Testis (tissue), 3 donors: Measurements from ENCODE around the gene CATSPERE. TPM values are rescaled to one million over a fixed set of nuclear protein-coding genes. Genes with fewer than 3 reads are reported as not detected.

ENCODE experiments used
- DNase-seq: peaks from one replicate; pipeline ENCODE4 v3.0.0-alpha.2; 2019
- H3K27ac ChIP-seq, 2 donors: fragments of 200-600 bp; sonication (generic); one replicate each; pipeline ENCODE4 v1.5.1; 2019
- H3K27me3 ChIP-seq: fragments of 200-600 bp; sonication (generic); one replicate; pipeline ENCODE4 v1.5.1; 2019
- H3K36me3 ChIP-seq: fragments of 200-600 bp; sonication (generic); one replicate; pipeline ENCODE4 v1.5.1; 2017; ENCODE audit warnings: low read depth; ENCODE audit errors: missing control alignments
- H3K4me1 ChIP-seq: fragments of 200-600 bp; sonication (generic); one replicate; pipeline ENCODE4 v1.5.1; 2019
- H3K4me3 ChIP-seq, 2 donors: fragments of 200-600 bp; sonication (generic); one replicate each; pipeline ENCODE4 v1.5.1; 2017 to 2019
- H3K9me3 ChIP-seq: fragments of 200-600 bp; sonication (generic); one replicate; pipeline ENCODE4 v1.5.1; 2017
- POLR2A ChIP-seq: fragments of 450-650 bp; IDR thresholded peaks from one replicate; pipeline ENCODE4 v1.6.1; 2017; ENCODE audit warnings: antibody characterized with exemption, mild to moderate bottlenecking, moderate library complexity
- WGBS, 2 donors: methylation state at CpG; one replicate each; pipeline ENCODE4 v1.1.5; 2018; 5-methylcytosine and 5-hydroxymethylcytosine counted together
- intact Hi-C: fragments of 100-400 bp; cut with DNase I; formaldehyde crosslinking; loops from one replicate; pipeline ENCODE4 v1.15.1; 2023; ENCODE audit warnings: low total_unique reads
- polyA plus RNA-seq: library from polyadenylated mRNA; stranded (reverse); fragments of 350-450 nt; fragmentation: Illumina TruSeq; extraction: RNeasy Lipid Tissue Mini Kit (QIAGEN cat#74804); gene quantifications from one replicate; pipeline ENCODE4 v1.2.3, GENCODE V29; 2014; ENCODE audit warnings: low read depth, low replicate concordance; ENCODE audit not compliant: insufficient read depth
- total RNA-seq, 2 donors: library from RNA; depleted of rRNA; stranded (reverse); fragments of >200 nt; gene quantifications; one replicate each; pipeline ENCODE4 v1.2.3, GENCODE V29; 2016
- TF ChIP-seq, protein P1 (sequence below), 3 experiments: fragments of 450-650 bp in 2 of 3; fragments of 200-600 bp in 1 of 3; sonication (generic) in 1 of 3; IDR thresholded peaks; one replicate each; pipeline ENCODE4 v1.5.1; 2016 to 2019; ENCODE audit warnings: antibody characterized with exemption in 3 of 3, mild to moderate bottlenecking in 2 of 3, moderate library complexity in 1 of 3

Gene CATSPERE
- total and polyA plus RNA-seq, 3 donors from 2014 or later = 10.4 to 46.0 (median 15.7) TPM

DNA sequence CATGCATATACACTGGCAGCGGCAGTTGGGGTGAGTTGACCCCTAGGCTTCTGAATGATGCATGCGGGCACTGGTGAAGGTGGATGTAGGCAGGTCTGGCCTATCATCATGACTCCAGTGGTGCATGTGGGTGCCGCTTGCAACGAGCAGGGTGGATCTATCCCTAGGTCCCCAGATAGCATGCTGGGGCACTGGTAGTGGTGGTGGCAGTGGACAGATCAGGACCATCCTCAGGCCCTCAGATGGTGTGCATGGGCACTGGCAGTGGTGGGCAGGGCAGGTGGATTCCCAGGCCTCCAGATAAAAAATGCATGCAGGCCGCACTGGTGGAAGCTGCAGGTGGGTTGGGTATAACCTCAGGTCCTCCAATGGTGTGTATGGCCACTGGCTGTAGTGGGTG, 52.4 kb downstream of the CATSPERE start:
- Histone ChIP-seq H3K27ac (no peak overlapping the region), H3K4me3 (no peak overlapping the region), H3K4me1 (no peaks in the 10 kb centered on the region), H3K27me3 (no peaks in the 10 kb centered on the region), H3K36me3 (no peaks in the 10 kb centered on the region), H3K9me3 (no peaks in the 10 kb centered on the region)
- DNase-seq = no peak
- 97 to 100% methylated on average over 1 to 5 of the region's 5 CpGs for WGBS, 2 donors
- intact Hi-C loops = no loop called here
- TF ChIP-seq POLR2A = no peak
- TF ChIP-seq, protein P1, sequence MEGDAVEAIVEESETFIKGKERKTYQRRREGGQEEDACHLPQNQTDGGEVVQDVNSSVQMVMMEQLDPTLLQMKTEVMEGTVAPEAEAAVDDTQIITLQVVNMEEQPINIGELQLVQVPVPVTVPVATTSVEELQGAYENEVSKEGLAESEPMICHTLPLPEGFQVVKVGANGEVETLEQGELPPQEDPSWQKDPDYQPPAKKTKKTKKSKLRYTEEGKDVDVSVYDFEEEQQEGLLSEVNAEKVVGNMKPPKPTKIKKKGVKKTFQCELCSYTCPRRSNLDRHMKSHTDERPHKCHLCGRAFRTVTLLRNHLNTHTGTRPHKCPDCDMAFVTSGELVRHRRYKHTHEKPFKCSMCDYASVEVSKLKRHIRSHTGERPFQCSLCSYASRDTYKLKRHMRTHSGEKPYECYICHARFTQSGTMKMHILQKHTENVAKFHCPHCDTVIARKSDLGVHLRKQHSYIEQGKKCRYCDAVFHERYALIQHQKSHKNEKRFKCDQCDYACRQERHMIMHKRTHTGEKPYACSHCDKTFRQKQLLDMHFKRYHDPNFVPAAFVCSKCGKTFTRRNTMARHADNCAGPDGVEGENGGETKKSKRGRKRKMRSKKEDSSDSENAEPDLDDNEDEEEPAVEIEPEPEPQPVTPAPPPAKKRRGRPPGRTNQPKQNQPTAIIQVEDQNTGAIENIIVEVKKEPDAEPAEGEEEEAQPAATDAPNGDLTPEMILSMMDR (IDR thresholded peaks at IDR 0.05) = no peak

DNA sequence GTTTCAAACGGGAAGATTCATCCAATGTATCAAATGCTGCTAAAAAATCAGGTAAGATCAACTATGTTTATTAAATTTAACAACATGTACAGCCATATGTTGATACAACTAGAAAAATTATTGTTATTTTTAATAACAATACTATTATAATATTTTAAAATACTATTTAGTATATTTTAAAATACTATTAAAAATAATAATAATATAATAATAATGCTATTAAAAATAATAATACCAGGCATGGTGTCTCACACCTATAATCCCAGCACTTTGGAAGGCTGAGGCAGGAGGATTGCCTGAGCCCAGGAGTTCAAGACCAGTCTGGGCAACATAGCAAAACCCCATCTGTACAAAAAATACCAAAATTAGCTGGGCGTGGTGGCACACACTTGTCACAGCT, 54.6 kb downstream of the CATSPERE start:
- Histone ChIP-seq H3K27ac (no peak overlapping the region), H3K9me3 (no peaks in the 10 kb centered on the region), H3K4me3 (no peak overlapping the region), H3K4me1 (no peaks in the 10 kb centered on the region), H3K36me3 (no peaks in the 10 kb centered on the region), H3K27me3 (no peaks in the 10 kb centered on the region)
- WGBS, 2 donors = 69 to 81% methylated on average over 2 of the region's 2 CpGs
- DNase-seq = no peak
- no peak for TF ChIP-seq POLR2A
- TF ChIP-seq, protein P1 (IDR thresholded peaks at IDR 0.05) = no peak
- intact Hi-C loops = no loop called here

DNA sequence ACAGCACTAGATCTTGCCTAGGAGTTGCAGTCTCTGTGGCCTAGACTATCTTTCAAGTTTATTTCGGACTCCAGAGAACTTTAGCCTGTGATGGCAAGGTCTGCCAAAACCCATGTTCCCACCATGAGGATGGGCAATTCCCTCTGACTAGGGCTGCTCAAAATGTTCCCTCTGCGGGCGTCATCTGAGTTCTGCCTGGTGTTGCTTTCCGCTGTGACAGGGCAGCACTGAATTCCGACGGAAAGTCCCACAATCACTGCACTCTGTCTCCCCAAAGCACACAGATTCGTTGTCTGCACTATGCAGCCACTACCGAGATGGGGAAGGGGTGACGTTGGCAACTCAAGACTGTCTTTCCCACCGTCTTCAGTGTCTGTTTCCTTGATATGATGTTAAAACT, 75.2 kb downstream of the CATSPERE start:
- WGBS, 2 donors = 66 to 84% methylated on average over 9 to 10 of the region's 10 CpGs

DNA sequence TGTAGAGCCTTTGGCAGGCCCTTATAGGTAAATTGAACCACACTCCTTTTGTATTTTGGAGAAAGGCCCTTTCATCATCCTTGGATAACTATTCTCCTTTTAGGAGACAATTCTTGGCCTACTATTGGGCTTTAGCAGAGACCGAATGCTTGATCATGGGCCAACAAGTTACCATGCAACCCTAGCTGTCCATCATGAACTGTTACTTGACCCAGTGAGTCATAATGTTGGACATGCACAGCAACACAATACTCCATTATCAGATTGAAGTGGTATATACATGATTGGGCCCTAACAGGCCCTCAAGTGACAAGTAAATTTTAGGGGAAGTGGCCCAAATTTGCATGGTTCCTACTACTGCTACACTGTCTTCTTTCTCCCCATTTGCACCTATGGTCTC, 84.4 kb downstream of the CATSPERE start:
- H3K36me3 ChIP-seq = no peaks in the 10 kb centered on the region
- H3K4me1 ChIP-seq = no peaks in the 10 kb centered on the region
- H3K27ac ChIP-seq = no peak overlapping the region
- H3K4me3 ChIP-seq = no peak overlapping the region
- intact Hi-C loops = no loop called here
- WGBS, 2 donors = 95 to 100% methylated on average over 1 of the region's 1 CpG
- TF ChIP-seq, protein P1 (IDR thresholded peaks at IDR 0.05) = no peak
- TF ChIP-seq POLR2A = no peak
- H3K9me3 ChIP-seq = no peaks in the 10 kb centered on the region
- DNase-seq = no peak
- no peaks in the 10 kb centered on the region for H3K27me3 ChIP-seq

More for the DNA sequence above, 75.2 kb downstream of the CATSPERE start:
- DNase-seq = no peak
- Histone ChIP-seq H3K27me3 (no peaks in the 10 kb centered on the region), H3K9me3 (no peaks in the 10 kb centered on the region), H3K36me3 (no peaks in the 10 kb centered on the region), H3K27ac (no peak overlapping the region), H3K4me1 (no peaks in the 10 kb centered on the region), H3K4me3 (no peak overlapping the region)
- no peak for TF ChIP-seq POLR2A
- TF ChIP-seq, protein P1 (IDR thresholded peaks at IDR 0.05) = no peak
- intact Hi-C loops = no loop called here

DNA sequence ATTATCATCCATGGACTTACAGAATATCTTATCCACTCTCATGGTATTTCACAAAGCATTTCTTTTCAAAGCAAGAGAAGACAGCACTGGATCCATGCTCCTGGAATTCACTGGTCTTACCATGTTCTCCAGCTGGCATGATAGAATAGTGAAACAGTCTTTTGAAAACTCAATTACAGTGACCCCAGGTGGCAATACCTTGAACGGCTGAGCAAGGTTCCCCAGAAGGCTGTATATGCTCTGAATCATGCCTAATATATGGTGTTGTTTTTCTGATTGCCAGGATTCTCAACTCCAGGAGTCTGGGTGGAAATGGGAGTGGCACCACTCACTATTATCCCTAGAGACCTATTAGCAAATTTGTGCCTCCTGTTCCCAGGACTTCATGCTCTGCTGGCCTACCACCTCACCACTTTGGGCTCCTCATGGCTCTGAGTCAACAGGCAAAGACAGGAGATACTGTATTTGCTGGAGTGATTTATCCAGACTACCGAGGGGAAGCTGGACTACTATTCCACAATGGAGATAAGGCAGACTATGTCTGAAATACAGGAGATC, 87.6 kb downstream of the CATSPERE start:
- no peak for TF ChIP-seq POLR2A
- TF ChIP-seq, protein P1 (IDR thresholded peaks at IDR 0.05) = no peak
- WGBS, 2 donors = 88 to 89% methylated on average over 2 of the region's 2 CpGs
- DNase-seq = no peak
- no peaks in the 10 kb centered on the region for H3K9me3 ChIP-seq
- no peak overlapping the region for H3K27ac ChIP-seq
- no peaks in the 10 kb centered on the region for H3K27me3 ChIP-seq
- intact Hi-C loops = no loop called here
- H3K4me3 ChIP-seq = no peak overlapping the region
- no peaks in the 10 kb centered on the region for H3K36me3 ChIP-seq
- no peaks in the 10 kb centered on the region for H3K4me1 ChIP-seq
